Smooth muscle cell (in vitro differentiated cells): ENCODE results near the gene TMEM229A. TPM values are rescaled to one million over a fixed set of nuclear protein-coding genes. Genes with fewer than 3 reads are reported as not detected.

Experiments
- DNase-seq: peaks from one replicate; lab custom pipeline; 2025; ENCODE audit not compliant: unreplicated experiment; lab: John Stamatoyannopoulos, UW
- H2AFZ ChIP-seq: fragments of 200-600 bp; sonication (generic); 2 replicates; pipeline ENCODE4 v1.6.0; 2016; ENCODE audit warnings: antibody characterized with exemption, low read depth, mild to moderate bottlenecking
- H3F3A ChIP-seq: fragments of 200-600 bp; sonication (generic); 2 replicates; pipeline ENCODE4 v1.6.0; 2017; ENCODE audit warnings: antibody characterized with exemption, low read depth
- H3K27ac ChIP-seq: fragments of 200-600 bp; sonication (generic); 2 replicates; pipeline ENCODE4 v1.5.1; 2016; ENCODE audit warnings: low read depth, mild to moderate bottlenecking
- H3K27me3 ChIP-seq: fragments of 200-600 bp; sonication (generic); 2 replicates; pipeline ENCODE4 v1.6.1; 2016; ENCODE audit warnings: low read depth, mild to moderate bottlenecking
- H3K36me3 ChIP-seq: fragments of 200-600 bp; sonication (generic); 2 replicates; pipeline ENCODE4 v1.5.1; 2016; ENCODE audit warnings: low read depth
- H3K4me1 ChIP-seq: fragments of 200-600 bp; sonication (generic); 2 replicates; pipeline ENCODE4 v1.5.1; 2016; ENCODE audit warnings: low read depth
- H3K4me2 ChIP-seq: fragments of 200-600 bp; sonication (generic); 2 replicates; pipeline ENCODE4 v1.6.0; 2016; ENCODE audit warnings: mild to moderate bottlenecking
- H3K4me3 ChIP-seq: fragments of 200-600 bp; sonication (generic); 2 replicates; pipeline ENCODE4 v1.5.1; 2016; ENCODE audit warnings: mild to moderate bottlenecking
- H3K79me2 ChIP-seq: fragments of 200-600 bp; sonication (generic); 2 replicates; pipeline ENCODE4 v1.6.0; 2016; ENCODE audit warnings: low read depth, mild to moderate bottlenecking
- H3K9ac ChIP-seq: fragments of 200-600 bp; sonication (generic); 2 replicates; pipeline ENCODE4 v1.6.0; 2016; ENCODE audit warnings: low read depth
- H3K9me3 ChIP-seq: fragments of 200-600 bp; sonication (generic); replicated peaks from 2 replicates; pipeline ENCODE4 v1.5.1; 2016; ENCODE audit warnings: low read depth
- H4K20me1 ChIP-seq: fragments of 200-600 bp; sonication (generic); 2 replicates; pipeline ENCODE4 v1.6.0; 2016; ENCODE audit warnings: low read depth
- CTCF ChIP-seq: fragments of 200-600 bp; sonication (generic); IDR thresholded peaks from 2 replicates; pipeline ENCODE4 v1.5.1; 2017; ENCODE audit warnings: borderline replicate concordance, mild to moderate bottlenecking, antibody characterized with exemption; ENCODE audit not compliant: insufficient read depth, poor library complexity, severe bottlenecking
- WGBS: methylation state at CpG from one replicate; pipeline ENCODE4 v1.1.7; 2016; ENCODE audit warnings: low lambda C conversion rate; 5-methylcytosine and 5-hydroxymethylcytosine counted together
- polyA plus RNA-seq: library from polyadenylated mRNA; unstranded; fragments of >200 nt; fragmentation: Nextera tagmentation; extraction: Ambion mirVana; gene quantifications from 2 replicates; pipeline ENCODE4 v1.2.1, GENCODE V29; 2016
- total RNA-seq: library from RNA; depleted of rRNA; stranded (reverse); fragments of >200 nt; gene quantifications from 2 replicates; pipeline ENCODE4 v1.2.3, GENCODE V29; 2014

Gene TMEM229A
- total and polyA plus RNA-seq, 2 experiments from 2014 or later, result not detected

GRCh38 chr7:124074007-124074406 lies 41.1 kb upstream of the TMEM229A start:
- H2AFZ ChIP-seq, result peak overlapping the region; percentile 23
- no peak for DNase-seq
- no peaks in the 10 kb centered on the region for H4K20me1 ChIP-seq
- H3F3A ChIP-seq, result peaks cover 12% of the 10 kb centered on the region
- no peaks in the 10 kb centered on the region for H3K4me1 ChIP-seq
- WGBS, result 56% methylated on average over 1 of the region's 1 CpG
- TF ChIP-seq CTCF, result no peak
- no peaks in the 10 kb centered on the region for H3K79me2 ChIP-seq
- H3K4me2 ChIP-seq, result no peak overlapping the region
- no peak overlapping the region for H3K4me3 ChIP-seq
- H3K9ac ChIP-seq, result no peak overlapping the region
- H3K27ac ChIP-seq, result peak overlapping the region; percentile 77
- H3K9me3 ChIP-seq, result no peaks in the 10 kb centered on the region
- no peaks in the 10 kb centered on the region for H3K36me3 ChIP-seq
- H3K27me3 ChIP-seq, result no peaks in the 10 kb centered on the region

- no peaks in the 10 kb centered on the region for H3K36me3 ChIP-seq
- peaks cover 12% of the 10 kb centered on the region for H3F3A ChIP-seq
- DNase-seq, result no peak
- no peaks in the 10 kb centered on the region for H3K9me3 ChIP-seq
- H2AFZ ChIP-seq, result peak overlapping the region; percentile 4
- TF ChIP-seq CTCF, result no peak
- H3K79me2 ChIP-seq, result no peaks in the 10 kb centered on the region
- no peaks in the 10 kb centered on the region for H4K20me1 ChIP-seq
- peak overlapping the region; percentile 52 for H3K4me2 ChIP-seq
- H3K4me3 ChIP-seq, result no peak overlapping the region
- WGBS, result 76% methylated on average over 4 of the region's 4 CpGs
- peak overlapping the region; percentile 77 for H3K27ac ChIP-seq
- no peak overlapping the region for H3K9ac ChIP-seq
- H3K27me3 ChIP-seq, result no peaks in the 10 kb centered on the region
- H3K4me1 ChIP-seq, result no peaks in the 10 kb centered on the region
Observed at GRCh38 chr7:124073310-124073645, 40.4 kb upstream of the TMEM229A start.

- peaks cover 12% of the 10 kb centered on the region for H3F3A ChIP-seq
Observed at GRCh38 chr7:124072603-124073309, 39.9 kb upstream of the TMEM229A start.

More at GRCh38 chr7:124072603-124073309, 39.9 kb upstream of the TMEM229A start:
- no peaks in the 10 kb centered on the region for H3K9me3 ChIP-seq
- H3K9ac ChIP-seq, result no peak overlapping the region
- H3K4me2 ChIP-seq, result peak overlapping the region; percentile 52
- no peaks in the 10 kb centered on the region for H3K27me3 ChIP-seq
- no peaks in the 10 kb centered on the region for H3K4me1 ChIP-seq
- DNase-seq, result no peak
- H2AFZ ChIP-seq, result peak overlapping the region; percentile 4
- H4K20me1 ChIP-seq, result no peaks in the 10 kb centered on the region
- 22% methylated on average over 4 of the region's 4 CpGs for WGBS
- no peak overlapping the region for H3K4me3 ChIP-seq
- H3K79me2 ChIP-seq, result no peaks in the 10 kb centered on the region
- no peak for TF ChIP-seq CTCF
- H3K27ac ChIP-seq, result peak overlapping the region; percentile 77
- H3K36me3 ChIP-seq, result no peaks in the 10 kb centered on the region
